GM13976 (cell line): ENCODE results near the gene RXFP1.

Experiments
- DNase-seq: peaks from one replicate; pipeline ENCODE4 v3.0.0; 2012; ENCODE audit warnings: low spot score
- CTCF ChIP-seq: IDR thresholded peaks from 2 replicates; pipeline ENCODE4 v1.5.1; 2012; ENCODE audit warnings: borderline replicate concordance, mild to moderate bottlenecking; ENCODE audit not compliant: insufficient read depth; ENCODE audit errors: extremely low read depth, missing control alignments, control extremely low read depth
- in situ Hi-C: fragments of 300-500 bp; cut with MboI; formaldehyde crosslinking; loops from one replicate; pipeline ENCODE4 v1.12.0; 2022; ENCODE audit warnings: low sequenced_read_pairs, mixed read lengths, inconsistent platforms; ENCODE audit not compliant: unreplicated experiment

RXFP1 gene

GRCh38 chr4:158581161-158581560 lies 59.5 kb downstream of the RXFP1 start:
- no peak for TF ChIP-seq CTCF
- DNase-seq = no peak
- in situ Hi-C loops = no loop called here

- in situ Hi-C loops = no loop called here
- TF ChIP-seq CTCF = no peak
- no peak for DNase-seq
Measured at GRCh38 chr4:158586881-158587280, 65.2 kb downstream of the RXFP1 start.

- in situ Hi-C loops = no loop called here
- DNase-seq = no peak
- no peak for TF ChIP-seq CTCF
Measured at GRCh38 chr4:158588285-158588684, 66.6 kb downstream of the RXFP1 start.

- DNase-seq = no peak
- in situ Hi-C loops = no loop called here
- TF ChIP-seq CTCF = no peak
Measured at GRCh38 chr4:158588777-158589176, 67.1 kb downstream of the RXFP1 start.

GRCh38 chr4:158590306-158590705 lies 68.6 kb downstream of the RXFP1 start:
- TF ChIP-seq CTCF = no peak
- in situ Hi-C loops = no loop called here

GRCh38 chr4:158590824-158591223 lies 69.1 kb downstream of the RXFP1 start:
- no peak for DNase-seq
- no peak for TF ChIP-seq CTCF
- in situ Hi-C loops = no loop called here

More at GRCh38 chr4:158590306-158590705, 68.6 kb downstream of the RXFP1 start:
- no peak for DNase-seq
